ENCODE measurements around the gene BCL2L1. TPM values are rescaled to one million over a fixed set of nuclear protein-coding genes. Genes with fewer than 3 reads are reported as not detected.

Gene BCL2L1
- total RNA-seq, 1 donor from 2014 or later = 60.0 TPM

DNA sequence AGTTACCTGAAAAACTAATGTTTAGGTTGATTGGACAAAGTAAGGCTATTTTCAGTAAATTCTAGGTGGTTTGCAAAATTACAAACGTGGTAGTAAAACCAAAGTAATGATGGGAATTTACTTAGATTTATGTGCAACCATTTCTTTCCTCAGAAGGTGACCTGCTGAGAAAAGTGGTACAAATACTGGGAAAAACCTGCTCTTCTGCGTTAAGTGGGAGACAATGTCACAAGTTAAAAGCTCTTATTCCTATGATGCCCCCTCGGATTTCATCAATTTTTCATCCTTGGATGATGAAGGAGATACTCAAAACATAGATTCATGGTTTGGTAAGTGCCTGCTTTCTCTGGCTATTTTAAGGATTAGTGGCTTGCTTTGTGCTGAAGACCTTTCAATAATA, 34.6 kb upstream of the BCL2L1 start:
- Histone ChIP-seq H3K36me3 (peaks cover 16% of the 10 kb centered on the region), H3K4me2 (no peak overlapping the region), H3F3A (ENCODE audit: low read depth) (no peaks in the 10 kb centered on the region), H3K27me3 (no peaks in the 10 kb centered on the region), H3K9ac (no peak overlapping the region), H3K27ac (no peak overlapping the region), H3K79me2 (ENCODE audit: low read depth) (peaks cover 85% of the 10 kb centered on the region), H3K4me3 (no peak overlapping the region), H4K20me1 (ENCODE audit: low read depth) (peaks cover 69% of the 10 kb centered on the region), H3K4me1 (no peaks in the 10 kb centered on the region), H2AFZ (replicated peaks) (no peak overlapping the region), H3K9me3 (ENCODE audit: low read depth) (no peaks in the 10 kb centered on the region)
- no peak overlapping the region for H3K27ac Mint-ChIP-seq
- H3K4me3 Mint-ChIP-seq = no peak overlapping the region
- H3K4me1 Mint-ChIP-seq = no peaks in the 10 kb centered on the region
- peaks cover 44% of the 10 kb centered on the region for H3K36me3 Mint-ChIP-seq
- H3K27me3 Mint-ChIP-seq (ENCODE audit: insufficient read depth, low read depth) = no peaks in the 10 kb centered on the region
- no peaks in the 10 kb centered on the region for H3K9me3 Mint-ChIP-seq
- no peak for TF ChIP-seq EZH2 (IDR thresholded peaks at IDR 0.05)
- no peak for TF ChIP-seq EZH2phosphoT487 (IDR thresholded peaks at IDR 0.05)
- TF ChIP-seq CTCF (IDR thresholded peaks at IDR 0.05) = no peak
- DNase-seq (ENCODE audit: low spot score) = no peak

DNA sequence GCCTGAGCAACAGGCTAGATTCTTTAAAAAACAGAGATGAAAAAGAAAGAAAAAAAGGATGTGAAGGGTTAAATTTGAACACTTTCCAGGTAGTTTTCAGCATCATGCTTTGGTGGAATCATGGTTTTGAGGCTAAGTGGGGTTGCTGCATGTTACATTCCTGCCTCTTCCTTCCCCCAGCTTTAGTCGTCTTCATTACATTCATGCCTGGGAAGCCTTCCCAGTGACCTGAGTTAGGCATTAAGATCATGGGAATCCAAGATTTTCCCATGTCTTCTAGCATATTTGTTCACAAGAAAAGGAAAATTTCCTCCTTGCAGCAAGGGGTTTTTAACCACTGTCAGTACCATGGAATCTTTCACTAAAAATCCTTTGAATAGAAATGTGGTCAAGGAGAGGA, 28.5 kb upstream of the BCL2L1 start:
- Mint-ChIP-seq H3K4me1 (peaks cover 2% of the 10 kb centered on the region), H3K9me3 (no peaks in the 10 kb centered on the region), H3K27me3 (ENCODE audit: insufficient read depth, low read depth) (no peaks in the 10 kb centered on the region), H3K4me3 (no peak overlapping the region), H3K36me3 (peaks cover 36% of the 10 kb centered on the region), H3K27ac (no peak overlapping the region)
- H3K9me3 ChIP-seq (ENCODE audit: low read depth) = no peaks in the 10 kb centered on the region
- no peak overlapping the region for H3K27ac ChIP-seq
- no peaks in the 10 kb centered on the region for H3K4me1 ChIP-seq
- TF ChIP-seq EZH2 (IDR thresholded peaks at IDR 0.05) = no peak
- TF ChIP-seq EZH2phosphoT487 (IDR thresholded peaks at IDR 0.05) = no peak
- no peak for TF ChIP-seq CTCF (IDR thresholded peaks at IDR 0.05)
- H2AFZ ChIP-seq (replicated peaks) = no peak overlapping the region
- DNase-seq (ENCODE audit: low spot score) = no peak
- H3K36me3 ChIP-seq = peaks cover 8% of the 10 kb centered on the region
- peaks cover 100% of the 10 kb centered on the region for H3K79me2 ChIP-seq (ENCODE audit: low read depth)
- peaks cover under 1% of the 10 kb centered on the region for H3F3A ChIP-seq (ENCODE audit: low read depth)
- H3K9ac ChIP-seq = no peak overlapping the region
- no peak overlapping the region for H3K4me2 ChIP-seq
- H3K4me3 ChIP-seq = no peak overlapping the region
- H4K20me1 ChIP-seq (ENCODE audit: low read depth) = peaks cover 84% of the 10 kb centered on the region
- no peaks in the 10 kb centered on the region for H3K27me3 ChIP-seq

- Histone ChIP-seq H3F3A (ENCODE audit: low read depth) (peaks cover 6% of the 10 kb centered on the region), H3K36me3 (peaks cover 18% of the 10 kb centered on the region)
Observed at GRCh38 chr20:31749223-31749622, 26.6 kb upstream of the BCL2L1 start.

More at GRCh38 chr20:31749223-31749622, 26.6 kb upstream of the BCL2L1 start:
- Histone ChIP-seq H3K4me1 (no peaks in the 10 kb centered on the region), H3K4me3 (no peak overlapping the region), H3K27me3 (no peaks in the 10 kb centered on the region), H4K20me1 (ENCODE audit: low read depth) (peaks cover 83% of the 10 kb centered on the region), H3K79me2 (ENCODE audit: low read depth) (peaks cover 100% of the 10 kb centered on the region), H3K4me2 (no peak overlapping the region), H3K9ac (no peak overlapping the region), H3K9me3 (ENCODE audit: low read depth) (no peaks in the 10 kb centered on the region), H2AFZ (replicated peaks) (no peak overlapping the region), H3K27ac (no peak overlapping the region)
- no peak for DNase-seq (ENCODE audit: low spot score)
- no peaks in the 10 kb centered on the region for H3K9me3 Mint-ChIP-seq
- H3K36me3 Mint-ChIP-seq = peaks cover 41% of the 10 kb centered on the region
- H3K27me3 Mint-ChIP-seq (ENCODE audit: insufficient read depth, low read depth) = no peaks in the 10 kb centered on the region
- no peak overlapping the region for H3K4me3 Mint-ChIP-seq
- TF ChIP-seq EZH2phosphoT487 (IDR thresholded peaks at IDR 0.05) (no peak), CTCF (IDR thresholded peaks at IDR 0.05) (no peak), EZH2 (IDR thresholded peaks at IDR 0.05) (no peak)
- H3K27ac Mint-ChIP-seq = no peak overlapping the region
- H3K4me1 Mint-ChIP-seq = peaks cover 4% of the 10 kb centered on the region

Data from neural progenitor cell (in vitro differentiated cells).